KMS-11 (cell line): ENCODE data around the gene HELZ.

Experiments
- H2AFZ ChIP-seq: fragments of 200-600 bp; sonication (generic); 2 replicates; pipeline ENCODE4 v1.6.1; 2016; ENCODE audit warnings: antibody characterized with exemption, mixed run types, low read depth
- H3K27ac ChIP-seq: fragments of 200-600 bp; sonication (generic); 2 replicates; pipeline ENCODE4 v1.6.1; 2016; ENCODE audit warnings: mild to moderate bottlenecking, mixed run types
- H3K27me3 ChIP-seq: fragments of 200-600 bp; sonication (generic); 2 replicates; pipeline ENCODE4 v1.6.1; 2017; ENCODE audit warnings: mild to moderate bottlenecking, low read depth, mixed run types, moderate library complexity; ENCODE audit not compliant: insufficient read depth
- H3K36me3 ChIP-seq: fragments of 200-600 bp; sonication (generic); 2 replicates; pipeline ENCODE4 v1.6.1; 2017; ENCODE audit warnings: mild to moderate bottlenecking, mixed run types; ENCODE audit not compliant: insufficient read depth
- H3K4me1 ChIP-seq: fragments of 200-600 bp; sonication (generic); 2 replicates; pipeline ENCODE4 v1.6.1; 2016; ENCODE audit warnings: mild to moderate bottlenecking, low read depth, mixed run types; ENCODE audit not compliant: poor library complexity, severe bottlenecking
- H3K4me2 ChIP-seq: fragments of 200-600 bp; sonication (generic); 2 replicates; pipeline ENCODE4 v1.7.0; 2016; ENCODE audit warnings: mild to moderate bottlenecking, mixed run types
- H3K4me3 ChIP-seq: fragments of 200-600 bp; sonication (generic); IDR thresholded peaks from 2 replicates; pipeline ENCODE4 v1.6.1; 2017; ENCODE audit warnings: low read depth, low read length, mixed read lengths; ENCODE audit not compliant: insufficient read depth
- H3K79me2 ChIP-seq: fragments of 200-600 bp; sonication (generic); 2 replicates; pipeline ENCODE4 v1.6.1; 2016; ENCODE audit warnings: low read depth, mixed run types; ENCODE audit not compliant: insufficient read depth
- H3K9ac ChIP-seq: fragments of 200-600 bp; sonication (generic); 2 replicates; pipeline ENCODE4 v1.6.1; 2016; ENCODE audit warnings: mild to moderate bottlenecking, mixed run types
- H4K20me1 ChIP-seq: fragments of 200-600 bp; sonication (generic); 2 replicates; pipeline ENCODE4 v1.6.1; 2016; ENCODE audit warnings: mild to moderate bottlenecking, mixed run types; ENCODE audit not compliant: insufficient read depth
- TF ChIP-seq, protein P1 (sequence below): fragments of 200-600 bp; sonication (generic); conservative IDR thresholded peaks from 2 replicates; pipeline ENCODE4 v1.6.1; 2017; ENCODE audit warnings: low read depth, mild to moderate bottlenecking, antibody characterized with exemption, low read length, moderate library complexity, mixed read lengths

The HELZ gene

DNA sequence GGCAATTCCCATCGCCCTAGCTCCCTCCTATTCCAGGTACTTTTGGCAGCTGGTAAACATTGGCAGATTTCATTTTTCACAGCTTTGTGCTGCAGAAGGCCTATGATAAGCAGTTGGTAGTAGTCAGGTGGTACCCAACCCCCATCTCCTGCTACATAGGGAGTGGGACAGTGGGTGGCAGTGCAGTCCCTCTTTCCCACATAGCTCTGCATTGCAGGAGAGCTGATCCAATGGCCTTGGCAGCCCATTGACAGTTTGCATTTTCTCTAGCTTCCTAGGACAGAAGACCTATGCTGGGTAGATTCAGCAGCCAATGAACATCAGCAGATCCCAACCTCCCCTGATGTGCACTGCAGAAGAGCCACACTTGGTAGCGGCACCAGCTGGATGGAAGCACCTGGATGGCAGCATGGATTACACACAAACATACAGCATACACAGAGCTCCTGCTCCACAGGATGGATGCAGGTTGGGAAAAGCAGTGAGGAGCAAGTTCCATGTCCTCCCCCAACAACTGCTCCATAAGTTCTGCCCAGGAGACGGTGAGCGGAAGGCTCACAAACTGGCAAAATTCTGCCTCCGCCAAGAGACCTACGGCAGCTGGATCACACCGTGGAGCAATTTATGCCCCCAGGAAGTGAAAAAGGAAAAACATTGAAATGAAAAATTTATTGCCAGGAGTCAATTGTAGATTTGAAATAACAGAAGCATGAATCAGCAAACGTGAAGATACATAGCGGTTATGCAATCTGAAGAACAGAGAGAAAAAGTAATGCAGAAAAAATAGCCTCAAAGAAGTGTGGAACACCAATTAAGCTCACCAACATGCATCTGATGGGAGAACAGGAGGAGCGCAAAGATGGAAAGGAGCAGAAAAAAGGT, 105.0 kb downstream of the HELZ start:
- 0 out of 2 replicates have a peak, but pooled peaks cover 5% of the 10 kb centered on the region for H3K36me3 ChIP-seq
- no peak overlapping the region for H3K4me2 ChIP-seq
- no peaks in the 10 kb centered on the region for H3K79me2 ChIP-seq
- no peaks in the 10 kb centered on the region for H3K4me1 ChIP-seq
- H3K27ac ChIP-seq: no peak overlapping the region
- no peaks in the 10 kb centered on the region for H4K20me1 ChIP-seq
- TF ChIP-seq, protein P1, sequence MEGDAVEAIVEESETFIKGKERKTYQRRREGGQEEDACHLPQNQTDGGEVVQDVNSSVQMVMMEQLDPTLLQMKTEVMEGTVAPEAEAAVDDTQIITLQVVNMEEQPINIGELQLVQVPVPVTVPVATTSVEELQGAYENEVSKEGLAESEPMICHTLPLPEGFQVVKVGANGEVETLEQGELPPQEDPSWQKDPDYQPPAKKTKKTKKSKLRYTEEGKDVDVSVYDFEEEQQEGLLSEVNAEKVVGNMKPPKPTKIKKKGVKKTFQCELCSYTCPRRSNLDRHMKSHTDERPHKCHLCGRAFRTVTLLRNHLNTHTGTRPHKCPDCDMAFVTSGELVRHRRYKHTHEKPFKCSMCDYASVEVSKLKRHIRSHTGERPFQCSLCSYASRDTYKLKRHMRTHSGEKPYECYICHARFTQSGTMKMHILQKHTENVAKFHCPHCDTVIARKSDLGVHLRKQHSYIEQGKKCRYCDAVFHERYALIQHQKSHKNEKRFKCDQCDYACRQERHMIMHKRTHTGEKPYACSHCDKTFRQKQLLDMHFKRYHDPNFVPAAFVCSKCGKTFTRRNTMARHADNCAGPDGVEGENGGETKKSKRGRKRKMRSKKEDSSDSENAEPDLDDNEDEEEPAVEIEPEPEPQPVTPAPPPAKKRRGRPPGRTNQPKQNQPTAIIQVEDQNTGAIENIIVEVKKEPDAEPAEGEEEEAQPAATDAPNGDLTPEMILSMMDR: no peak
- no peaks in the 10 kb centered on the region for H3K27me3 ChIP-seq
- H3K9ac ChIP-seq: no peak overlapping the region
- no peak overlapping the region for H2AFZ ChIP-seq
- H3K4me3 ChIP-seq: no peak overlapping the region

DNA sequence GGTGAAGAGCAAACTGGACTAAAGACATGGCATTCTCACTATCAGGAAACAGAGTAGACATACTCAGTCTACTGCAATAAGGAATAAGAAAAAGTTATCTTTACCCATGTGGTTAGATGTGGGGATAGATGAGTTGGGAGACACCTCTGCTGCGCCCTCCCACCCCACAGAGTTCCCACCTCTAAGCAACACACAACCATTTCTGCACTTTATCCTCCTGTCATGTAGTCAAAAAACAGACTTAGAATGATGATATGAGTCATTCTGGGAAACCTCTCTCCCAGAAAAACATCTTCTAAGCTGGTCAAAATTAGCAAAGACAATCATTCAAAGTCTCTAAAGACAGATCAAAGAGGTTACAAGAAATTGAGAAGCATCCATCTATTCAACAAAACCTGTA, 105.7 kb downstream of the HELZ start:
- H3K4me1 ChIP-seq: no peaks in the 10 kb centered on the region
- no peaks in the 10 kb centered on the region for H3K79me2 ChIP-seq
- H3K27me3 ChIP-seq: no peaks in the 10 kb centered on the region
- H3K4me2 ChIP-seq: no peak overlapping the region
- no peak overlapping the region for H3K9ac ChIP-seq
- TF ChIP-seq, protein P1: no peak
- H4K20me1 ChIP-seq: no peaks in the 10 kb centered on the region
- 0 out of 2 replicates have a peak, but pooled peaks cover 5% of the 10 kb centered on the region for H3K36me3 ChIP-seq
- H3K27ac ChIP-seq: no peak overlapping the region
- H3K4me3 ChIP-seq: no peak overlapping the region
- H2AFZ ChIP-seq: no peak overlapping the region

DNA sequence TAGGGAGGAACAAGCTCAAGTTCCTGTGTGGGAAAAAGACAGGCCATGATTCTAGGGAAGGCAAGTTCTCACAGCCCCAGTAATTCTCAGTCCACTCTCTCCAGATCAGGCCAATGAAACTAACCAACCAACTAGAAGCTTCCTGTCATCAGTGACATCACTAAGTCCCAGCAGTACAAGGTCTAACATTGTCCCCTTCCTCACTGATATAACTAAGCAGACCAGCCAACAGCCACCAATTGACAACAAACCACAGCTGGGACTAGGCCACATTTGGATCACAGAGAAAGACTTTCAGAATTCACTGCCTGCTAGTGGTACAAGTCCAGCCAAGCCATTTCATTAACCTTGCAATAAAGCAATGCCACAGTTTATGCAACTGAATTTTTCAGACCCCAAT, 106.6 kb downstream of the HELZ start:
- no peak overlapping the region for H3K4me2 ChIP-seq
- H3K4me1 ChIP-seq: peaks cover under 1% of the 10 kb centered on the region
- no peak overlapping the region for H2AFZ ChIP-seq
- H3K79me2 ChIP-seq: no peaks in the 10 kb centered on the region
- no peaks in the 10 kb centered on the region for H4K20me1 ChIP-seq
- no peaks in the 10 kb centered on the region for H3K27me3 ChIP-seq
- TF ChIP-seq, protein P1: no peak
- H3K27ac ChIP-seq: no peak overlapping the region
- H3K9ac ChIP-seq: no peak overlapping the region
- no peak overlapping the region for H3K4me3 ChIP-seq
- H3K36me3 ChIP-seq: no peaks in the 10 kb centered on the region

DNA sequence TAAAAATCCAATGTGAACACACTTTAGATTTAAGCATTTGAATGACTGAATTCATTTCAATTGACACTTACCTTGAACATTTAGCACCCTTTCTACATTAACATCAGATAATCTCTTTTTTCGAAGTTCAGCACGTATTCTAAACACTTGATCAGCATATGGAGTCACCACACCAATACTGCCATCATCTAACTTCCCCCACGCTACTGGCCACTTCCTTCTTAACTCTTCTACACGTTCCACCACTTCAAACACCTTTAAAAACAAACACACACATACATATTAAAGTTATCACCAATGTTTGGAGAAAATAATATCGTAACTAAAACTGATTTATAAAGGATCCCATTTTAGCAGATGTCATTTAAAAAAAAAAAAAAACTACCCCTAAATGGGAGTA, 107.1 kb downstream of the HELZ start:
- Histone ChIP-seq H2AFZ (no peak overlapping the region), H3K4me2 (no peak overlapping the region)
- TF ChIP-seq, protein P1: no peak

More for the DNA sequence above, 107.1 kb downstream of the HELZ start:
- no peak overlapping the region for H3K9ac ChIP-seq
- H3K36me3 ChIP-seq: no peaks in the 10 kb centered on the region
- H3K79me2 ChIP-seq: no peaks in the 10 kb centered on the region
- no peaks in the 10 kb centered on the region for H3K27me3 ChIP-seq
- no peak overlapping the region for H3K4me3 ChIP-seq
- H3K4me1 ChIP-seq: peaks cover 6% of the 10 kb centered on the region
- no peak overlapping the region for H3K27ac ChIP-seq
- H4K20me1 ChIP-seq: no peaks in the 10 kb centered on the region
